Renal cortical epithelial cell (primary cell): Measurements from ENCODE around the gene ATG4C. TPM values are rescaled to one million over a fixed set of nuclear protein-coding genes. Genes with fewer than 3 reads are reported as not detected.

ENCODE experiments used
- DNase-seq: peaks from one replicate; pipeline ENCODE4 v3.0.0-alpha.2; 2011; ENCODE audit warnings: low read depth
- total RNA-seq: library from RNA; depleted of rRNA; stranded (reverse); fragments of >200 nt; gene quantifications from 2 replicates; pipeline ENCODE4 v1.2.3, GENCODE V29; 2014

The ATG4C gene
- total RNA-seq, 1 donor from 2014 or later: 10.6 TPM

- DNase-seq: no peak
These were observed 56.6 kb downstream of the ATG4C start for GRCh38 chr1:62840555-62840954.

- peak; percentile 72 for DNase-seq
These were observed 57.7 kb downstream of the ATG4C start for GRCh38 chr1:62841587-62842169.

GRCh38 chr1:62844030-62844429 lies 60.1 kb downstream of the ATG4C start:
- DNase-seq: no peak

- DNase-seq: no peak
These were observed 65.1 kb downstream of the ATG4C start for GRCh38 chr1:62849031-62849430.

- DNase-seq: no peak
These were observed 68.3 kb downstream of the ATG4C start for GRCh38 chr1:62852253-62852652.

GRCh38 chr1:62856960-62857359 lies 73.0 kb downstream of the ATG4C start:
- no peak for DNase-seq

GRCh38 chr1:62869217-62869754 lies 85.4 kb downstream of the ATG4C start:
- no peak for DNase-seq

GRCh38 chr1:62870148-62870547 lies 86.2 kb downstream of the ATG4C start:
- peak; percentile 9 for DNase-seq

GRCh38 chr1:62875676-62876075 lies 91.7 kb downstream of the ATG4C start:
- DNase-seq: no peak

GRCh38 chr1:62876535-62876934 lies 92.6 kb downstream of the ATG4C start:
- no peak for DNase-seq

- no peak for DNase-seq
These were observed 93.6 kb downstream of the ATG4C start for GRCh38 chr1:62877579-62877978.

GRCh38 chr1:62879962-62880361 lies 96.0 kb downstream of the ATG4C start:
- no peak for DNase-seq

- no peak for DNase-seq
These were observed 98.5 kb downstream of the ATG4C start for GRCh38 chr1:62882201-62883104.

- DNase-seq: no peak
These were observed 100.3 kb downstream of the ATG4C start for GRCh38 chr1:62884156-62884740.

GRCh38 chr1:62887799-62888507 lies 104.0 kb downstream of the ATG4C start:
- DNase-seq: no peak

GRCh38 chr1:62891956-62892562 lies 108.1 kb downstream of the ATG4C start:
- no peak for DNase-seq

- DNase-seq: no peak
These were observed 113.9 kb downstream of the ATG4C start for GRCh38 chr1:62897788-62898187.

GRCh38 chr1:62900566-62900965 lies 116.6 kb downstream of the ATG4C start:
- DNase-seq: no peak

- no peak for DNase-seq
These were observed 117.7 kb downstream of the ATG4C start for GRCh38 chr1:62901650-62902049.

GRCh38 chr1:62903522-62903921 lies 119.6 kb downstream of the ATG4C start:
- no peak for DNase-seq
